DOHH2 (cell line): Measurements from ENCODE around the gene CMIP.

ENCODE experiments used
- CTCF ChIP-seq: fragments of 200-600 bp; sonication (generic); IDR thresholded peaks from one replicate; pipeline ENCODE4 v1.5.1; 2014; ENCODE audit warnings: antibody characterized with exemption, mild to moderate bottlenecking, low read depth, low read length; ENCODE audit not compliant: poor library complexity, severe bottlenecking
- EZH2phosphoT487 ChIP-seq: fragments of 200-600 bp; sonication (generic); IDR thresholded peaks from 2 replicates; pipeline ENCODE4 v1.6.1; 2017; ENCODE audit warnings: borderline replicate concordance, mild to moderate bottlenecking, antibody characterized with exemption, low read length, moderate library complexity, mixed read lengths

- TF ChIP-seq CTCF (no peak), EZH2phosphoT487 (no peak)
Observed at GRCh38 chr16:81455720-81456494, 11.3 kb downstream of the CMIP start.
